GM21737 (cell line): Measurements from ENCODE around the gene HDAC10.

Source experiments
- ATAC-seq: cut with Tn5 transposase; IDR thresholded peaks from one replicate; pipeline ENCODE4 v1.9.1; 2021; ENCODE audit warnings: mild to moderate bottlenecking, moderate library complexity; ENCODE audit not compliant: unreplicated experiment

HDAC10 gene

GRCh38 chr22:50257451-50258360 is 6.6 kb upstream of the HDAC10 start:
- no peak for ATAC-seq

DNA sequence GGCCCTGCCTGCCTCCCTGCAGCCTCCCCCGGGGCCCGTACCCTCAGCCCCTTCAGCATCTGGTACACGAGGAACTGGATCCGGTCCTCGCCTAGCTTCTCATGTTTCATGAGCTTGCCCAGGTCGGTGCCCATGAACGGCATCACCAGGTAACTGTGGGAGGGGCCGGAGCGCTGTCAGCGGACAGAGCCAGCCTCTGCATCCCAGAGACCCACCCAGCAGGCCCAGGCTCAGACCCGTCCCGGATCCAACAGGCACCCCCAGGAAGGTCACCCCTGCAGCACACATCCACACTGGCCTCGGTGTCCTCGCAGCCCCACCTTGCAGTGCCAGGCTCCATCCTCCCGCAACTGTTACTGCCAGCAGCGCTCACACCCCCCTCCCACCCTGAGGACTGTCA is 6.0 kb upstream of the HDAC10 start:
- ATAC-seq, result no peak

- ATAC-seq, result no peak
Measured at GRCh38 chr22:50256258-50256862, 5.3 kb upstream of the HDAC10 start.

DNA sequence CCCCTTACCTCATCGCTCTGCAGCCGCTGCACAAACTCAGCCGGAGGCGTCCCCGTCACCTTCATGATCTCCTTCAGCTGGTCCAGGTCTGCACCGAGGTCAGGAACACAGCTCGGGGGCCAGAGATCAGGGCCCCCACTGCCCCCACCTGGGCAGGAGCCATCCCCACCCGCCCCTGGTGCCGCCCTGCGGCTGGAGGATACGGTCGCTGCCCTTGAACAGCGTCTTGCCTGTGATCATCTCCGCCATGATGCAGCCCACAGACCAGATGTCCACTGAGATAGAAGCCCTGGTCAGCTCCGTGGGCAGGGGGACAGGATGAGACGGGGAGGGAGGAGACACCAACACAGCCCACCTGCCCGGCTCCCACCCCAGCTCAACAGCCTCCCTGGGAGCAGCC is 4.5 kb upstream of the HDAC10 start:
- no peak for ATAC-seq

DNA sequence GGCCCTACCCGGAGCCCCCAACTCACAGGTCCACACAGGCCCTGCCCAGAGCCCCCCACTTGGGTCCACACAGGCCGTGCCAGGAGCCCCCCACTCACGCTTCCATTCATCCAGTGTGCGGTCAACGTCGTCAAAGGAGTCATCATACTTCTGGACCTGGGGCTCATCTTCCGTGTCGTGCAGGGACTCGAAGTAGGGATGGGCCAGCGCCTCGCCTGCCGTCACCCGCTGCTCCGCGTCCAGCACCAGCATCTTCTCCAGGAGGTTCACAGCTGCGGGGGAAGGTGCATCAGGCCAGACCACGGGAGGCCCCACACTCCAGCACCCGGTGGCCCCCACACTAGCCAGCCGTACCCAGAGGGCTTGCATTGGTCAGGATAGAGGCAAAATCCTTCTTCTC is 4.0 kb upstream of the HDAC10 start:
- ATAC-seq, result no peak

GRCh38 chr22:50253941-50254340 is 2.9 kb upstream of the HDAC10 start:
- no peak for ATAC-seq

DNA sequence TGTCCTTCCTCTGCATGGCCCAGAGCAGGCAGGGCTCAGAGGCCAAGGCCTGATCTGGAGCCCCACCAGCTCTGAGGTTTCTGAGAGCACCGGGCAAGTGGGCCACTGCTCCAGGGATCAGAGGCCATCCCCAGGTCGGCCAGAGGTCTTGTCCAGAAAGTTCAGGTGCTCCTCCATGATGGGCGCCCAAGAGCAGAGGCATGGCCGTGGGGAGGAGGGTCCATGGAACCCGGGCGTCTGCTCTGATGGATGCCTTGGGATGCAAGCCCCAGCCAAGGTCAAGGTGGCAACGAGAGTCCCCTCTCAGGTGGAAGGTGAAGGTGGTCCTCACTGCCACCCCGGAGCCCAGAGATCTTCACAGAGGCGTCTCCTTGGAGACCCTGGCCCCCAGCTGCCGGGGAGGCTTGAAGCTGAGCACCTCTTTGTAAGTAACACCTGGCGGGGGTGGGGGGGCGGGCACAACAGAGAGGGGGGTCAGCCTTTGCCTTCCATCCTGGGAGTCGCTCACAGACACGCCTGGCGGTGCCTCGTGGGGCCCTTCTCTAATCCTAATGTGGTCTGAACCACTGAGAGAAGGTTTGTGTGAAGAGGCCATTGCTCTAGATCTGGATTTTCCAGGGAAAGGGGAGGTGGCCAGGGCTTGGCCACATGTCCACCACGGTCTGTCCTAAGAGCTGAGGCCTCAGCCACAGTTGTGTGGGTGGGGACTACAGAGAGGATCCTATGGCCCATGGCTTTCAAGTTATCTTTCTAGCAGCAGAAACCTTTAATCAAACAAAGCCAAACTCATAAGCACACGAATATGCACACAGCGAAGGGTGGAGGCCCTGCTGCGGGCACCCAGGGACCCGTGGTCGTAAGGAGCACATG is 2.2 kb upstream of the HDAC10 start:
- no peak for ATAC-seq

GRCh38 chr22:50252082-50253045 is 1.3 kb upstream of the HDAC10 start:
- no peak for ATAC-seq

- ATAC-seq, result no peak
Measured at GRCh38 chr22:50251477-50252081, 514 bp upstream of the HDAC10 start.

DNA sequence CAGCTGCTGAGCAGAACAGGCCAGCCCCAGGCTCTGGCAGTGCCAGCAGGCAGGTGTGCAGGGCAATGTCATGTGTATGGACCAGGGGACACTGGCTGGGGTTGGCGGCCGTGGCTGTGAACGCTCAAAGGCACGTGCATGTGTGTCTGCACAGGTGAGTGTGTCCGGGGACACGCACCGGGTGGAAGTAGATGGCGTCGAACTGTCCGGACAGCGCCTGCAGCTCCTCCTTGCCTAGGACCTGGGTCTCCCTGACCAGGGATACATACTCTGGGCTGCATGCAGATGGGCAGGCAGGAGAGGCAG is 863 bp downstream of the HDAC10 start:
- ATAC-seq, result no peak

DNA sequence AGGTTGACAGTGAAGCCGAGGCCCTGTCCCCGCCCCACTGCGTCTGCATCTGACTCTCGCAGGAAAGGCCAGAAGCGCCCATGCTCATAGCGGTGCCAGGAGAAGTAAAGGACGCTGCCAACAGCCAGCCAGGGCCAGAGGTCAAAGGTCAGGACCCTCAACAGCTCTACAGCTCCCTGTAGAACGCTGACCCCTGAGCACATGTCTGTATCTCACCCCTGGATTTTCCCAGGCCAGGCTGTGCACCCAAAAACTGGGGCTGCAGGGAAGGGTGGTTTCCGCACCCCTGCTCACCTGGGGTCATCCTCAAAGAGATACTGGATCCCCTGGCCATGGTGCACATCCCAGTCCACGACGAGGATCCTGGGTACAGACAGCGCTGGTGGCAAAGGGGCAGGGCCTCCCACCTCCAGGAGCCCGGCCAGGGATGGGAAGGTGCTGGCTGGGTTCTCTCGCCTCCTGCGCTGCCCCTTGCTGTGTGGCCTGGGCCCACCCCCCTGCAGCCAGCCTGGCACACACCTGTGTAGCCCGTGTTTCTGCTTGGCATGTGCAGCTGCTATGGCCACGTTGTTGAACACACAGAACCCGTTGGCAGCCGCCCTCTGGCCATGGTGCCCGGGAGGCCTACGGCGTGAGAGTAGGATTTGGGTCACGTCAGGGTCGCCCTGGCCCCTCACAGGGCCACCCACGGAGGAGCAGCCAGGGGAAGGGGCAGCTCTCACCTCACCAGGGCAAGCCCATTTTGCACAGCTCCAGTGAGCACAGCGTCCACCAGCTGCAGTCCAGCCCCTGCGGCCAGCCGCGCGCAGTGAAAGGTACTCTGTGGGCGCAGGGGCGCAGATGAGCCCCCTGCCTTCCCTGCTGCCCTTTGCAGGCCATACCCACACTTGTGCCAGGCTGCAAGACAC is 1.5 kb downstream of the HDAC10 start:
- ATAC-seq, result no peak

DNA sequence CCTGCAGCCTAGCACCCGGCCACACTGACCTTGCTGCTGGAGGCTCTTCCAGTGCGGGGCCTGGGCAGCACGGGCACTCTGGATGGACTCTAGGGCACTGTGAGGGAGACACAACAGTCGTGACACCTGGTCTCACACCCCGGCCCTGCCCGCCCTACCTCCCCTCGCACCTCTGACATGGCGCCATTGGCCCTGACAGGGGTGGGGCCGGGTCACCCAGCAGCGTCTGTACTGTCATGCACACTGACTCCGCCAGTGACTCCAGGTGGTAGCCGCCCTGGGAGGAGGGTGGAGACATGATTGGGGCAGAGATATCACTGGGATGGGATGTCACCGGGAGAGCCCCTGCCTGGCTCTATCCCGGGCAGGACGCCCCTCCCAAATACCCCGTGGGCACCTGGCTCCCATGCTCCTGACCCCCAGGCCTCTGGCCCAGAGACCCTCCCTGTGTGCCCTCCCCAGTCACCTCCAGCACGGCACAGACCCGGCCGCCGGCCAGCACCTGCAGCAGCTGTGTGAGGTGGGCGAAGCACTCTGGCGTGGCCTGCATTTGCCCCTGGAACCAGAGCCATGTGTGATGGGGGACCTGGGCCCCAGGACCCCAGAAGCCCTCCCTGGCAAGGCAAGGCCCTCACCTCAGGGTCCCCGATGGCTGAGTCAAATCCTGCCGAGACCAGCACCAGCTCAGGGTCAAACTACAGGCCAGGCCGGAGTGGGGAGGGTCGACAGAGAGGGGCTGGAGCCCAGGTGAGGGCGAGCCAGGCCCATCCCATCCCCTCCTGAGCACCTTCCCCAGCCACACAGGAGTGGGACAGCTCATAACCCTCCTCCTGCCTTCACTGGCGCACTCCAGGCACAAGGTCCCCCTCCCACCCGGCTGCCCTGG is 2.6 kb downstream of the HDAC10 start:
- no peak for ATAC-seq

- ATAC-seq, result no peak
Measured at GRCh38 chr22:50247748-50248147, 3.3 kb downstream of the HDAC10 start.

- ATAC-seq, result no peak
Measured at GRCh38 chr22:50246242-50247175, 4.6 kb downstream of the HDAC10 start.

DNA sequence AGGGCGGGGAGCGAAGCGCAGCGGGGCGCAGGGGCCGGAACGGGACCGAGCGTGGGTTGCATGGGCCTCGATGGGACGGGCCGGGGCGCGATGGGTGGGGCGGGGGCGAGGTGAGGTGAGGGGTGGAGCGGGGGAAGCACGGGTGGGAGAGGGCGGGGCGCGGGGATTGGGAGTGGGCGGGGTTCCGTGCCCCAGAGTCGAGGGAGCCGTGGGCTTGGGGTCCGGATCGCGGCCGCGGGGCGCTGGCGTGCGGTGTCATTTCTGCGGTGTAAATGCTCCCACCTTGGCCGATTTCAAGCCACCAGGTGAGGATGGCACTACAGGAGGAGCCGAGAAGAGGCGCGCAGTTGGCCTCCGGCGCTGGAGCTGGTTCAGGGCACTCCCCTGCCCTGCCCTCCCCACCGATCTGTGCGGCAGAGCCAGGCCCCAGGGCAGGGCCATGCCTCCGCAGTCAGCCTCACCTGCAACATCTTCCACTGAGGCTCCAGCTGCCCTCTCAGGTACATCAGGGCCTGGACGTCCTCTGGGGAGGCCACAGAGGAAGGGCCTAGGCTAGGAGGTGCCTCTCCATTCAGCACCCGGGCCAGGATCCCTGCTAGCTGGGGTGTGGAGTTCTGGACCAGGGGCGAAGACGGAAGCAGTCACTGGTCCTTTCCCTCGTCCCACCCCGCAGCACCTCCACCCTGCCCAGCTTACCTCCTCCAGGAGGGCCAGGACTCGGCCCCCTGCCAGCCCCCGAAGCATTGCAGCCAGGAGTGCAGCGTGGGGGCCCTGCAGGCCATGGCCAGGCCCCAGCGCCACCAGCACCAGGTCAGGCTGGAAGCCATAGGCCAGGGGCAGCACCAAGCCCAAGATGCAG is 5.6 kb downstream of the HDAC10 start:
- no peak for ATAC-seq
